Activated CD8-positive, alpha-beta memory T cell treated with anti-CD3 and anti-CD28 coated beads, Interleukin-2, amount 50 U/mL, for 1 hour (primary cell): Measurements from ENCODE around the gene SEPTIN8.

Source experiments
- DNase-seq: peaks from one replicate; pipeline ENCODE4 v3.0.0-alpha.2; 2020; ENCODE audit errors: extremely low read depth

SEPTIN8 gene

GRCh38 chr5:132750471-132751230, 26.4 kb downstream of the SEPTIN8 start:
- no peak for DNase-seq

- DNase-seq = no peak
These were observed 27.5 kb downstream of the SEPTIN8 start for GRCh38 chr5:132749506-132749905.

- DNase-seq = no peak
These were observed 28.5 kb downstream of the SEPTIN8 start for GRCh38 chr5:132748522-132749000.

- DNase-seq = no peak
These were observed 29.2 kb downstream of the SEPTIN8 start for GRCh38 chr5:132747616-132748440.

GRCh38 chr5:132746954-132747615, 30.0 kb downstream of the SEPTIN8 start, which contains the start of gene CCNI2:
Gene CCNI2, plus strand, starts transcription at chr5:132747426. Its CDS starts 70 bp downstream, at chr5:132747496.
- no peak for DNase-seq

GRCh38 chr5:132746592-132746953, 30.5 kb downstream of the SEPTIN8 start:
- no peak for DNase-seq

- DNase-seq = no peak
These were observed 32.4 kb downstream of the SEPTIN8 start for GRCh38 chr5:132744659-132745058.

- DNase-seq = no peak
These were observed 34.4 kb downstream of the SEPTIN8 start for GRCh38 chr5:132742626-132743025.

- DNase-seq = no peak
These were observed 34.9 kb downstream of the SEPTIN8 start for GRCh38 chr5:132742158-132742557.

GRCh38 chr5:132739232-132739631, 37.8 kb downstream of the SEPTIN8 start:
- DNase-seq = no peak

GRCh38 chr5:132737982-132738681, 38.9 kb downstream of the SEPTIN8 start:
- DNase-seq = no peak

GRCh38 chr5:132736853-132737833, 39.9 kb downstream of the SEPTIN8 start, which contains the start of gene KIF3A:
Gene KIF3A, minus strand, starts transcription at chr5:132737546. Its CDS starts 127 bp downstream, at chr5:132737419.
- DNase-seq = peak; percentile 98

GRCh38 chr5:132734687-132735086, 42.4 kb downstream of the SEPTIN8 start:
- DNase-seq = no peak

GRCh38 chr5:132733499-132734148, 43.4 kb downstream of the SEPTIN8 start:
- no peak for DNase-seq

GRCh38 chr5:132729896-132730295, 47.1 kb downstream of the SEPTIN8 start:
- DNase-seq = no peak

GRCh38 chr5:132725745-132726144, 51.3 kb downstream of the SEPTIN8 start:
- no peak for DNase-seq

GRCh38 chr5:132718544-132719312, 58.3 kb downstream of the SEPTIN8 start:
- DNase-seq = no peak

- DNase-seq = no peak
These were observed 62.4 kb downstream of the SEPTIN8 start for GRCh38 chr5:132714456-132715307.
